Activated gamma-delta T cell treated with anti-CD3 and anti-CD28 coated beads, Interleukin-2, amount 50 U/mL, for 16 hours (primary cell): Measurements from ENCODE around the gene SLC37A3.

ENCODE experiments used
- DNase-seq: peaks from one replicate; pipeline ENCODE4 v3.0.0-alpha.2; 2020; ENCODE audit warnings: low read depth

The SLC37A3 gene

DNA sequence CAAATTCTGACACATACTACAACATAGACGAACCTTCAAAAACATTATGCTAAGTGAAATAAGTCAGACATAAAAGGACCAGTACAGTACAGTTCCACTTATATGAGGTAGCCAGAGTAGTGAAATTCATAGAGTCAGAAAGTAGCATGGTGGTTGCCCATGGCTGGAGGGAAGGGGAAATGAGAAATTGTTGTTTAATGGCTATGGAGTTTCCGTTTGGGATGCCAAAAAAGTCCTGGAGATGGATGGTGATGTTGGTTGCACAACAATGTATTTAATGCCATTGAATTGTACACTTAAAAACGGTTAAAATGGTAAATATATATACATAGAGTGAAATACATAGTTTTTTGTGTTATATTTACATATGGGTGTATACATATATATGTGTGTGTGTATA is 2.1 kb upstream of the SLC37A3 start:
- no peak for DNase-seq

DNA sequence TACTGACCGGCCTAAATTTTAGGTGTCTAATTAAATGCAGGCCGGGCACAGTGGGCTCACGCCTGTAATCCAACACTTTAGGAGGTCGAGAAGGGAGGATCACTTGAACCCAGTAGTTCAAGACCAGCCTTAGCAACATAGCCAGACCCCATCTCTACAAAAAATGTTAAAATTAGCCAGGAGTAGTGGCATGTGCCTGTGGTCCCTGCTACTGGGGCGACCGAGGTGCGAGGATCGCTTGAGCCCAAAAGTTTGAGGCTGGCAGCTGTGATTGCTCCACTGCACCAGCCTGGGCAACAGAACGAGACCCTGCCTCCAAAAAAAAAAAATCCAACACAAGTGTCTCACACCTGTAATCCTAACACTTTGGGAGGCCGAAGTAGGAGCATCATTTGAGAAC is 491 bp upstream of the SLC37A3 start:
- DNase-seq, result no peak

DNA sequence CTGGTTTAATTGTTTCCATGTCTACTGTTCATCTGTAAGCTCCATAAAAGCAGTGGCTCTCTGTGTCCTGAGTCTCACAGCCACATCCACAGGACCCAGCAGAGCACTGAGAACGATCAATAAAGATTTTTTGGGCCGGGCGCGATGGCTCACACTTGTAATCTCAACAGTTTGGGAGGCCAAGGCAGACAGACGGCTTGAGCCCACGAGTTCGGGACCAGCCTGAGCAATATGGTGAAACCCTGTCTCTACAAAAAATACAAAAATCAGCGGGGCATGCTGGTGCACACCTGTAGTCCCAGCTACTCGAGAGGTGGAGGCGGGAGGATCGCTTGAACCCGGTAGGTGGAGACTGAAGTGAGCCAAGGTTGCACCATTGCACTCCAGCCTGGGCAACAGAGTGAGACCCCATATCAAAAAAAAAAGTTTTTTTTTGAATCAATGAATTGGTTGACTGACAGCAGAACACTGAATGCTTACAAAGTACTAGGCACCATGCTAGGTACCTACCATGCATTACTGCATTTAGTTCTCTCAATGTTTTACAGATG is 4.5 kb downstream of the SLC37A3 start:
- DNase-seq, result no peak

DNA sequence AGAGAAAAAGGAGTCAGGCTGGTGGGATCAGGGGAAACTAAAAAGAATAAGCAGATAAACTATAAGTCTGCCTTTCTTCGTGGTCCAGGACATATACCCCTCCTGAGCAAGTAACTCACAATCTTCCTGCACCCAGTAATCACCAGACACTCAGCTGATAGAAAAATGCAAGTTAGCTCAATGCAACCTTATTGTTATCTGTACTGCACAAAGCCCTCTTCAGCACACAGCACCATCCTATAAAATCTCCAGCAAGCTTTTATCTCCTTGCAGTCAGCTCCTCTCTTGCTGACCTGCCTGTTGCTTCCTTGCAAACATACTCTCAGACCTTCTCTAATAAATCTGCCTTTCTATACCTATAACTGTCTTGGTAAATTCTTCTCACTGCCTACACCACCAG is 6.7 kb downstream of the SLC37A3 start:
- DNase-seq, result no peak

DNA sequence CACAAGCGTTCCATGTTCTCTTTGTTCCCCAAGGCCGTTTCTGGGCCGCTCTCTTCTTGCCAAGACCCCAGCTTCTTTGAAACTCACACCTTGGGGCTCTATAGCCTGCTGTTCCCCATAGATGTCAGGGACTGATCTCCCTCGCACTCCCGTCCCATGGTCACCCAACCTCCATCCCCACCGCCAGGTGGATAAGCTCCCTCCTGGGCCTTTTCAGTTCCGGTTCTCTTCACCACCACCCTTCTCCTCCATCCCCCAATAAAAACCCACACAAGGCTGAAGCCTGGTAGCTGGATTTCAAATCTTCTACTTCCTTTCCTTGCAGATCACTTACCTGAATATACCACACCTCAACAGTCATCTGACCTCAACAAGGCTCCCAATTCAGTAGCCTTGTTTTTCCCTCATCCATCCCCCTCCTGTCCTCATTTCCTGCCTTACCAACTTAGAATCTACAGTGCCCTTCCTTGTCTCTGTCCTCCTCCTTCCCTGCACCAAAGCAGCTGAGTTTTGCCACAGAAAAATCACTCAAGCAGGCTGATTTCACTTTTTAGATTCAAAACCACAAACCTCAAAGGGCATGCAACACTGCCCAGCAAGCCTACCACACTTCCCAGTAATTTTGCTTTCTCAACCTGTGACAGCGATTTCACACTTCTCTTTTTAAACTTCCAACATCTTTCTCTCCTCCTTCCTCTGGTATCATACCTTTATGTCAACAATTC is 7.7 kb downstream of the SLC37A3 start:
- no peak for DNase-seq

DNA sequence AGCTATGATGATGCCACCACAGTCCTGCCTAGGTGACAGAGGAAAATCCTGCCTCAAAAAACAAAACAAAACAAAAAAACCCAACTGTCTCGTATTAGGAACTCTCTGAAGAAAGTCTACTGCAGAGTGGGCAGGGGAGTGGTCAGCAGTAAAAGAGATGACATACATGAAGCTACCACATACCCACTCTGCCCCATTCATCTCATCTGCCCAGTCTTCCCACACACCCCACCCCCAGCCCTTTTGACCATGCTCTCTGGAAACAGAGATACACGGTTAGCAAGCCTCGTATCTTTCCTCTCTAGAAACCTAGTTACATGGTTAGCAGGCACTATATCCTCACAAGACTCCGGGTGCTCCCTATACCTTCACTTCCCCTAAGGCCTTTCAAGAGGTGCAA is 8.3 kb downstream of the SLC37A3 start:
- DNase-seq, result no peak

DNA sequence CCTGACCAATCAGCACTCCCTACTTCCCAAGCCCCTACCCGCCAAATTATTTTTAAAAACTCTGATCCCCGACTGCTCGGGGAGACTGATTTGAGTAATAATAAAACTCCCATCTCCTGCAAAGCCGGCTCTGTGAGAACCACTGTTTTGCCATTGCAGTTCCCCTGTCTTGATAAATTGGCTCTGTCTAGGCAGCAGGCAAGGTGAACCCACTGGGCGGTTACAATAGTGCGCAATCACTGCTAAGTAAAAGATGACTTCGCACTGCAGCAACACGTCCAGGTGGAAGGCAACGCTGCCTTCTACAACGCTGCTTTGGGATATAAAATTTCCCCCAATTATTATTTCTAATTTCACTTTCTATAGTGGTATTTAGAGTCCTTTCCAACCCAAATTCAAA is 8.9 kb downstream of the SLC37A3 start:
- DNase-seq, result no peak

DNA sequence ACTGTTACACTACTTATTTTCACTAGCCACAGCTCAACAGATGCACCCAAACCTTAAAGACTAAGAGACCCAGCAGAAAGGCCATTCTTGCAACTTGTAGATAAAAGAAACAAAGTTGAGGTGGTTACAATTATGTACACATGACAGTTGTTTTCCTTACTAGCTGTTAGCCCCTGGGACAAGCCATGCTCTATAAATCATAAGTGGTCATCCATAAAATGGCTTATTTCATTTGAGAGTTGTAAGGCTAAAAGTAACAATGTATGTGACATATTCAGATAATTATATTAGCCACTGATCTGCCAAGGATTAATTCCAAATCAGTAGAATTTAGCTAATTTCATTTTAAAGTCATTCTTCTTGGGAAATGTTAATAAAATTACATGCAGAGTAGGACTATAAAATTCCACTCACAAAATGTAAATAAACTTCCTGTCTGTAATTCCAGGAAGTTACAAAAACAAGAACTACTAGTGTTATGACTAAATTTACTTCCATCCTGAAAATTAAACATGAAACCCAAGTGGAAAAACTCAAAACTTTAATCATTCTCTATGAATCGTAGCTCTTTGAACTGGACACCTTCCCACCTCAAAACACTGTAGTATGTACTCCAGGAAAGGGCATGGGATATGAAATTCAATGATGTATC is 13.3 kb downstream of the SLC37A3 start:
- no peak for DNase-seq

DNA sequence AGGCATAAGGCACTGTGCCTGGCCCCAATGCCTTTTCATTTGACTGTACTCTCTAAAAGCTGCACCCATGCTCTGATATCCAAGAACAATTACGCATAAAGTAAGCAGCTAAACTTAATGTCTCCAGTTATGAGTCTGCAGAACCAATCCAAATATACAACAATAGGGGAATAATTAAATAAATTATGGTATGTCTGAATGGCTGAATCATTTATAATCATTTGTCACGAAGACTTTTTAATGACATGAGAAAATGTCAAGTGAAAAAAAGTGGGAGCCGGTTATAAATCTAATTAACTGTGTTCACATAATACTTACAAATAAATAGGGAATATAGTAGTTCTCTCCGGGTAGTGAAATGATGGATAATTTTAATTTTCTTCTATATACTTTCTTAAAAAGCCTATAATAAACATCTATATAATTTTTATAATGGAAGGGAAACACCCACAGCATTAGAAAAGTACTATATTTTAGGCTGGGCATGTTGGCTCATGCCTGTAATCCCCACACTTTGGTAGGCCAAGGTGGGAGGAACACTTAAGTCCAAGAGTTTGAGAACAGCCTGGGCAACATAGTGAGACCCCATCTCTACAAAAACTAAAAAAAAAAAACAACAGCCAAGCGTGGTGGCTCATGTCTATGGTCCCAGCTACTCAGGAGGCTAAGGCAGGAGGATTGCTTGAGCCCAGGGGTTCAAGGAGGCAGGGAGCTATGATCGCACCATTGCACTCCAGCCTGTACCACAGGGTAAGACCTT is 14.2 kb downstream of the SLC37A3 start:
- no peak for DNase-seq

DNA sequence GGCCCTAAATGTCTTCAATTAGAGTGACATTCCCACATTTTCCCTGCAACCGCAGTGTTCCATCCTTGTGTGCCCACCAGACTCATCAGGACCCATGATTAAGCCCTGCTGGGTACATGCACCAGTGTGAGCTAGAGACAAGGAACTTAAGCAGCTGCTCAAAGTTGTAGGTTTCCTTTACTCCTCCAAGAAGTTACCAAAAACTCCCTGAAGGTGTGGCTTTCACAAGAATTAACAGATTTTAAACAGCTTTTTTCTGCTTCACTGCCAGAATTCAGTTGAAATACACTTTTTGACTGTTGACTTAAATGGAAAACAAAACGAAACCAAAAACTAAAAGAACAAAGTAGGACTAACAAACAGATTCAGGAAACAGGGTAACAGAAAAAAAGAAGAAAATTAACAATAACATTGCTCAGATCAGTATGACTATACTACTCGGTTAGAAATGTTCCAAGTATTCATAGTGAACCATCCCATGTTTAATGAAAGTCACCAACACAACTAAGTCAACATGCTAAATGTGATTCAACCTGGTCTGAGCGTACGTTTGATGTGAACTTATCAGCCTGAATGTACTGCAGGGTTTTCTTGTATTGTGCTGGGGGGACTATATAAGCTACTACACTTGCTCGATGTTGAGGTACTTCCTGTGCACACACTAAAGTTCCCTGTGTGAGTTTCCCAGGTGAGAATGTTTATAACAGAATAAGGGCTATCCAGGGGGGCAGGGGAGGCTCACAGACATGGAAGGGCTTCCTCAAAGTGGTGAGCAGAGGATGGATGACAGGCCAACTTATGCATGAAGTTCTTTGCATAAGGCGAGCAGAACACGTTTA is 22.2 kb downstream of the SLC37A3 start:
- DNase-seq, result no peak

DNA sequence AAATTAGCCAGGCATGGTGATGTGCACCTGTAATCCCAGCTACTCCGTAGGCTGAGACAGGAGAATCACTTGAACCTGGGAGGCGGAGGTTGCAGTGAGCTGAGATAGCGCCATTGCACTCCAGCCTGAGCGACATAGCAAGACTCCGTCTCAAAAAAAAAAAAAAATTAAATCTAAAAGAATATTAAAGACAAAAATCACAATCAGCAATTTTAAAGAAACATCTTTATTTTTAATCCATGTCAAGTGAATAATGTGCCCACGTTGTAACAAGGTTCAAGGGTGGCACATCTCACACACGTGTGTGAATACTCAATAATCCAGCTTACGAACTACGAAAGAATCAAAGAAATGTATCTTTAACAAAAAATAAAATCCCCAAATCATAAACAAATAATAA is 23.0 kb downstream of the SLC37A3 start:
- no peak for DNase-seq

DNA sequence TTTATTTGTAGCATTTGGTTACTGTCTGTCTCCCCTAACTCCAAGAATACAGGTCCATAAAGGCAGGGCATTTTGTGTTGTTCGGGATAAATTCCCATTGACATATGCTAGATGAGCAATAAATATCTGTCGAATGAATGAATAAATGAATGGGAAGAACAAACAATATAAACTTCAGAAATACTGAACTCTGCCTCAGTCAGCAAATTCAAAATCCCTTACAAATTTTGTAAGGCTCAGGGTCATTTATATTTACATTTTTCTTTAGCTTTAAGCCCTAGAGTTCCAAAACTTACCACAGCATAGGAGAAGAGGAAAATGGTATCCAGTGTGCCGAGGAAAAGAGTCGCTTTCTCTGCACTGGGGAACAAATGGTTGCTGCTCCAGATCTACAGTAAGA is 29.0 kb downstream of the SLC37A3 start:
- DNase-seq, result no peak

DNA sequence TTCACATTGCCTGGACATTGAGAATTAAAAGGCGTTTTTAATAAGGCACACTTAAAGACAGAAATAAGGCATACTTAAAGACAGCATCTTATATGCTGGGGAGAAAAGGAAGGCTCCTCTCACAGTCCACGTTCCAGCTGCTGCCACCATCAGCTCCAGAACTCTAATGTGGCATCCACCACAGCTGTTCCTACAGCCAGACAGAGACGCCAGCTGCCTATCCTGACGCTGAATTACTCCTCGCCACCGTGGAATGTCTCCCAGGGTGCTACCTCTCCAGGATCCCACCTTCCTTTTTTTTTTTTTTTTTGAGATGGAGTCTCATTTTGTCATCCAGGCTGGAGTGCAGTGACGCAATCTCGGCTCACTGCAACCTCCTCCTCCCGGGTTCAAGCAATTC is 30.8 kb downstream of the SLC37A3 start:
- DNase-seq, result no peak

DNA sequence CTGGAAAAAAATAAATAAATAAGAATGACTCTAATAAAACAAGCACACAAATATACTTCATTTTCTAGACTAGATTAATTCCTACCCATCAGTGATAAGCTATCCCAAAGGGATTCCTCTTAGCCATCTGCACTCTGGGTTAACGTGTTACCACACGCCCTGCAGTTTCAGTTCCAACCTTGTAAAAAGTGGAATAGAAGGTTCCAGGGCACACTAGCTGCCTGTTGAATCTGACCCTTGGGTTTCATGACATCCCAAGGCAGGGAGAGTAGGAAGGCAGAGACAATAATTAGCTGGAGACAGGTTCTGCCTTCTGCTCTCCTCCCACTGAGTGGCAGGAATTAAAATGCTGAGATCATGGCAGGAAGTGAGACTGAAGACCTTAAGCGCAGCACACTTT is 33.5 kb downstream of the SLC37A3 start:
- no peak for DNase-seq

DNA sequence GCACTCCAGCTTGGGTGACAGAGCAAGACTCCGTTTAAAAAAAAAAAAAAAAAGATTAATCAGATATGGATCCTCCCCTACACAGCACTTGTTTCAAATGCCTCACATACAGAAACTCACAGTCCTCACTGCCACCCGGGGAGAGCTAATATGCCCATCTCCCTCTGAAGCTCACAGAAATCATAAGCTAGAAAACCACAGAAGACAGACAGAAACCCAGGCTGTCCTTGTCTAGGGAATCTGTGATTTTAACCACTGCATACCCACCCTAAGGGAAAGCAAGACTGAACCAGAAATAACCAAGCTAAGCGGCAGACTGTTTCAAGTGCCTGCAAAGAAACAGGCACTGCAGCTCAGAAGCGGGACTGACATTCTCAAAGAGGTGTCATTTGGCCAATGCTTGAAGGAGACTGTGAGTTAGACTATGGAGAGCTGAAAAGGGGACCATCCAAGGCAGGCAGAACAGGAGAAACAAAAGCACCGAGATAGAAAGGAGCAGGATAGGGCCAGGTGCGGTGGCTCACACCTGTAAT is 37.6 kb downstream of the SLC37A3 start:
- no peak for DNase-seq

DNA sequence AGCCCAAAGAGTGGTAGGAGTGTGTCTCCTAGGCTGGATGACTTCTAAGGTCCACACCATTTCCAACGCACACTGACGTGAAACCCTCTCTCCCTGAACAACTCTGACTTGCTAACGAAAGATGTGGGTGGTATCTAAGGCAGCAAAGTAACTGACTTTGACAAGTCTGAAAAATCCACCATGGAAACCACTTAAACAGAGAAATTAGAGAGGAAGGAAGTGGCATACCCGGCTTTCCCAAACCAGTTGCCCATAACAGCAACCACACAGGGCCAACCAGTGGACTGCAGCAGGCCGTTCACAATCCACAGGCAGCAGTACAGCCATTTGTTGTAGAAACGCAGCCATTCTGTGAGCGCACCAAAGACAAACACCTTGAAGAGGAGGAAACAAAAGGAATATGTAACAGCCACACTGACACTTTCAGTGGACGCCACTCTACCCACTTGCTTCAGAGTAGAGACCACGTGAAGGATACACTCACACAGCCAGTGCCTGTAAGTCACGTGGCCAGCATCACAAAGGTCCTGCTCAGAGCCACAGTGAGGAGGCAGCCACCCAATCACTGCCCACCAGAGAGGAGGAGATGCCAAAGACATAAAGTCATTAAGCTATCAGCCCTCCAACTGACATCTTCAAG is 39.8 kb downstream of the SLC37A3 start:
- no peak for DNase-seq

DNA sequence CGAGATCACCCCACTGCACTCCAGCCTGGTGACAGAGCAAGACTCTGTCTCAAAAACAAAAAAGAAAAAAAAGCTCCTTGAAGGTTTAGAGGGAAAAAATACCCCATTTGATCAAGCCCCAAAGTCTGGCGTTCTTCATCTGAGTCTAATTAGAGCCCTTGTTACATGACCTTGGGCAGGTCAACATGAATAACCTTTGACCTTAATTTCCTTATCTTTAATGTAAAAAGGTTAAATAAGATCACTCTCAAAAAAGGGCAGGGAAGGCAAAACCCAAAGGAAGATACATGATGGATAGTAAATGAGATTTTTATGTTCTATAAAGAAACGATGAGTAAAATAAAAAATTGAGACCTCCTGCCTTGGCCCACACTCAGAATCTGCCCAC is 40.3 kb downstream of the SLC37A3 start:
- no peak for DNase-seq

DNA sequence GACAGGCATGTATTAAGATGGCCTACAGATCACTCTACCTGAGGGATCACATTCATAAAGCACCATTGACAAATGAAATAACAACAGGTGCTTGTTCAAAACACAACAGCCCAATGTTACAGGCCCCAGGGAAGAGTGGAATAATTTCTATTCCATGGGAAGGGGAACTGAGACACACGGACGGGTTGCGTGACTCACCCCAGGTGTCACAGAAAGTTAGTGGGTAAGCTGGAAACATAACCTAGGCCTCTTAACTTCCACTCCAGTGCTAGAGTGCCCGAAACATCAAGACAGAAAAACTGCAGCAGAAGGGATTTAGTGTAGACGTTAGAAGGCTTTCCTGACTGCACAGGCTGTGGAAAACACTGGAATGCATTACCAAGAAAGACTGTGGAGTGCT is 48.3 kb downstream of the SLC37A3 start:
- DNase-seq, result no peak

DNA sequence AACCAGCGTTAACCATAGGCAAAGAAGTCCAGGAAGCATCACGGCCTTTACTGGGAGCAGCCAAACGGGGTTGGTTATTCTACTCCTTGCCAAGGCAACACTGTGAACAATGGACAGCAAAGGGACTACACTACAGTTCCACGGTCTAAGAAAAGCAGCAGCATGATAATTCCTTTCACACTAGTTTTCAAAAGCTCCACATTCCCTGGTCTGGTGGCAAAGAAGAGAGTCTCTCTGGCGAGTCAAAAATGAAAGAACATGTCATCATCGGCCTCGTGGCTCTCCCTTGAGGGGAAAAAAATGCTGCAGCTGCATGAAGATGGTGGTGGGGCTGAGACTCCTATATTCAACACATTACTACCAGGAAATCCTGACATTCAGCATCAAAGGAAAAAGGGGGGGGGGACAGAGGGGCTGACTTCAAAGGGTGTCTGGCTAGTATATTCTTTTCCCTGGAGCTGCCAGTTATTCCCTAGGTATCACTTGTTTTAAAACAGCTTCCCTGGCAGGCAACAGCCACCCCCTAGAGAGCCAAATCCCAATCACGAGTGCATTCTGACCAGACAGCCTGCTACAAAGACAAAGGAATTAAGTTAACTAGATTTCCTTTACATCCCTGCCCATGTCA is 49.1 kb downstream of the SLC37A3 start:
- no peak for DNase-seq

DNA sequence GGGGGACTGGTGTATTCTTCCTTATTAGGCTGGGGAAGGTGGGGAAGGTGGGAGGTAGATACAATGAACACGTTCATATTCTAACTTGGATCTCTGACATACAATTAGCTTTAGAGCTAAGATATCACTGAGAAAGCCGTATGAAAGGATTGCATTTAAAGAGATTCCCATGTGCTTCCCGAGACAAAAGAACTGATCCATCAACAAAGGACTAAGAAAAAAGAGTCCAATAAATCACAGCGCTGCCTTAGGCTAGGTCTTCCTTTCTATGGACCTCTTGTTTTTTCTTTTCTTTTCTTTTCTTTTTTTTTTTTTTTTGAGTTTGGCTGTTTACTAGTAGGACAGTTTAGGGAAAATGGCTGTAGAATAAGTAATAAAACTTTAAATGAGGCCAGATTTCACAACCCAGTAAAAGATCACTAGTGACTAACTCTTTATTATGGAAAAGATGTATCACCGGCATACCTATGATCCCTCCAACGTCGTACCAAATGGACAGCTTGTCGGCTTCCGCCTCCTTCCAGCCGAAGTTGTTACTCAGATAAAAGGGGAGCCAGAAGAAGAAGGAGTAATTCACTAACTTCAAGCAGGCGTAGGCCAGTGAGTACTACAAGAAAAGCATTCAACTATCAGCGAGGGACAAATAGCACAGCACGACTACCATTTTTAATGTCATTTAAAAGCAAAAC is 50.0 kb downstream of the SLC37A3 start:
- no peak for DNase-seq
